ENCODE results near the gene GRAMD4.

Gene GRAMD4

DNA sequence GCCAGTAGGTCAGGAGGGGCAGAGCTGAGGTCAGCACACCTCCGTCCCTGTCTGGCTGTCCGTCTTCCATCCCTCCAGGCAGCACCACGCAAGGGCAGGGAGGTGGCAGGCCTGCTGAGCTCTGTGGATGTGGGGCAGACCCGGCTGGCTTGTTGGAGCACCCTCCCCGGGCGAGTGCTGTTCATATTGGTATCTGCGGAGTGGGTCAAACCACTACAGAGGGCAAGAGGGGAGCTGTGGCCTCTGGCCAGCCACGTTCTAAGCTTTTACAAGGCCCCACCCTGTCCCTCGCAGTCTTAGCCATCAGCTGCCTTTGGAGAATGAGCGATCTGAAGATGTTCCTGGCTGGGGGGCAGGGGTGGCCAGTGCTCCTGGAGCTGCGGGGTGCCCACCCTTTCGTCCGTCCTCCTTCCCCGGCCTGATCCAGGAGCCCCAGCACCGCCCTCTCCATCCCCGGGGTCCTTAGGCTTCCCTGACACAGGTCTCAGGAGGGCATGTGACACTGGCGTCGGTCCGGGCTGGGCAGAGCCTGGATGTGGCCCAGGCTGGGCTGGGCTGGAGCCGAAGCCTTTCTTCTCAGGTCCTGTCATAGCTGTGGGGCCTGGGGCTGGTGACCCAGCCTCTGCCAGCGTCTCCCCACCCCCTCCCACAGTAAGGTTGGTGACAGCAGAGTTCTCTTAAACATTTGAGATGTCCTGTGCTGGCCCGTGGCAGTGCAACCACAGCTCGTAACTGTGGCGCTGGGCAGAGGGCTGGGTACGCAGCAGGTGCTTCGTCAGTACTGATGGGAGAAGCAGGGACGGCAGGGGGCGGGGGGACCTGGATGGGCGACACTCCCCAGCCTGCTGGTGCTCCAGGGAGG is 31.7 kb upstream of the GRAMD4 start:
- no peak for DNase-seq (ENCODE audit: low spot score in 2 of 2)
- no peak for ATAC-seq (ENCODE audit: low read depth)
- H3K36me3 Mint-ChIP-seq: peaks cover 2% of the 10 kb centered on the region
- no peaks in the 10 kb centered on the region for H3K9me3 Mint-ChIP-seq
- peak overlapping the region; percentile 94 for H3K27ac Mint-ChIP-seq
- H3K27me3 Mint-ChIP-seq: no peaks in the 10 kb centered on the region
- H3K4me1 Mint-ChIP-seq: peaks cover 44% of the 10 kb centered on the region
- H3K4me3 Mint-ChIP-seq: peak overlapping the region; percentile 53

DNA sequence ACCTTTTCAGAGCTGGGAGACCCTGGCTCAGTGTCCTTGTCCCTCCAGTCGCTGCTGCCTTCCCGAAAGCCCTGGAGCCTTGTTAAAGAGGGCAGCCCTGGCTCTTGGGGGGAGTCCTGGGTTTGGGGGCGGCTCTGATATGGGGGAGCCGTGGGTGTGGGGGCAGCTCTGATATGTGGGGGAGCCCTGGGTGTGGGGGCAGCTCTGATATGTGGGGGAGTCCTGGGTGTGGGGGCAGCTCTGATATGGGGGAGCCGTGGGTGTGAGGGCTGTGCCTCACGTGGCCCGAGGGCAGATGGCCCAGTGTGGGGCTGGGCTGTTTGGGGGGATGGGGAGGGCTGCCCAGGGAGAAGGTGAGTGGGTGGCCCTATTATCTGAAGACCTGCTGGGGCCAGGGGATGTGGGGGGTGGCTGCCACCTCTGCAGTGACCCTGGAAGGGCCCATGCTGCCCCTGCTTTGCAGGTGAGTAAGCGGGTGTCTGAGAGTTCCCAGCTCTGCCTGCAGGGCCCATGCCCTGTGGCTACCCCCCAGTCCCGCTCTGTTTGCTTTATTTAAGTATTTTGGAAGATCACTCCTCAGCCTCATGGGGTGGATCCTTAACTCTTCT is 30.9 kb upstream of the GRAMD4 start:
- H3K9me3 Mint-ChIP-seq: no peaks in the 10 kb centered on the region

GRCh38 chr22:46589871-46590271 is 30.3 kb upstream of the GRAMD4 start:
- Mint-ChIP-seq H3K9me3 (no peaks in the 10 kb centered on the region), H3K36me3 (peaks cover 2% of the 10 kb centered on the region), H3K27ac (peak overlapping the region; percentile 94), H3K4me1 (peaks cover 42% of the 10 kb centered on the region), H3K4me3 (peak overlapping the region; percentile 22), H3K27me3 (no peaks in the 10 kb centered on the region)
- DNase-seq (ENCODE audit: low spot score in 2 of 2) (no peak), ATAC-seq (ENCODE audit: low read depth) (no peak)

More for the DNA sequence above, 30.9 kb upstream of the GRAMD4 start:
- Mint-ChIP-seq H3K27me3 (no peaks in the 10 kb centered on the region), H3K36me3 (peaks cover 2% of the 10 kb centered on the region), H3K27ac (peak overlapping the region; percentile 94), H3K4me3 (no peak overlapping the region), H3K4me1 (peaks cover 42% of the 10 kb centered on the region)
- ATAC-seq (ENCODE audit: low read depth) (no peak), DNase-seq (ENCODE audit: low spot score in 2 of 2) (no peak)

- DNase-seq (ENCODE audit: low spot score in 2 of 2) (no peak), ATAC-seq (ENCODE audit: low read depth) (no peak)
- Mint-ChIP-seq H3K36me3 (peaks cover 2% of the 10 kb centered on the region), H3K4me3 (no peak overlapping the region), H3K4me1 (peaks cover 42% of the 10 kb centered on the region), H3K27me3 (no peaks in the 10 kb centered on the region), H3K9me3 (no peaks in the 10 kb centered on the region), H3K27ac (peak overlapping the region; percentile 80)
Observed at GRCh38 chr22:46590334-46590733, 29.9 kb upstream of the GRAMD4 start.

DNA sequence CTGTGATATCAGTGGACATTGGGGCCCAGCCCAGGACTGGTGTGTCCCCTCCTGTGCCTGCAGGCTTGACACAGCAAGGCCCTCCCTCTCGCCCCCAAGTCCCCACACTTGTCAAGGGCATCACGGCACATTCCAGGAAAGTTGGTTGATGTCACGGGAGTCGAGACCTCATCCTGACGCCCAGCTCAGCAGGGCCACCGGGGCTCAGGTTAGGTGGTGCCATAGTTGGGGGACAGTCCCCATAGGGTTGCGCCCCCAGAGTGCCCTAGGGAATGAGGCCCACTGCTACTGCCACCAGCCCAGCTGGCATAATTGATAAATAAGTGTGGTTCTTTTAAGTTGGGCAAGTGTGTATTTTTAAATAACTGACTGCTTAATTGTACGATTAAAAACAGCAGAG is 28.3 kb upstream of the GRAMD4 start:
- peak overlapping the region; percentile 84 for H3K27ac Mint-ChIP-seq
- H3K4me3 Mint-ChIP-seq: peak overlapping the region; percentile 84
- H3K36me3 Mint-ChIP-seq: peaks cover 2% of the 10 kb centered on the region
- ATAC-seq (ENCODE audit: low read depth) (no peak), DNase-seq (ENCODE audit: low spot score in 2 of 2) (no peak)
- H3K4me1 Mint-ChIP-seq: peaks cover 39% of the 10 kb centered on the region
- no peaks in the 10 kb centered on the region for H3K9me3 Mint-ChIP-seq
- no peaks in the 10 kb centered on the region for H3K27me3 Mint-ChIP-seq

DNA sequence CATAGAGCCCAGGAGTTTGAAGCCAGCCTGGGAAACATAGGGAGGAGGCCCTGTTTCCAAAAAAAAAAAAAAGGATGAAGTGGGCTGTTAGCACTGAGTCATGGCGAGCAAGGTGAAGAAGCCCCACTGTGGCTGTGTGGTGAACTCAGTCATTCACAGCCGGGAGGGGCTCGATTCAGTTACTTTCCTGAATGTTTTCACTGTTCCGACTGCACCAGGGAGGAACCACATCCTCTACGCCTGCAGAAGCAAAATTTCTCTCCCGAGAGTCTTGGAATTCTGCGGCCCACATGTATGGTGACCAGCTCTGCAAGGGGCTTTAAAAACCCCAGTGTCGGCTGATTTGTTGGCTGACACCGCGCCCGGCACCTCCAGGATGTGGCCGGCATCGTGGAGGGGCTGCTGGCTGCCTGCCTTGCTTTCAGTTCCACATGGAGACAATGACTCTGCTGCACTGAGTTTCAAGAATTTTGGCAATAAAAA is 27.8 kb upstream of the GRAMD4 start:
- Mint-ChIP-seq H3K9me3 (no peaks in the 10 kb centered on the region), H3K27me3 (no peaks in the 10 kb centered on the region), H3K27ac (peak overlapping the region; percentile 84), H3K4me3 (peak overlapping the region; percentile 84), H3K36me3 (peaks cover 2% of the 10 kb centered on the region), H3K4me1 (peaks cover 34% of the 10 kb centered on the region)
- ATAC-seq (ENCODE audit: low read depth) (peak; percentile 54), DNase-seq (ENCODE audit: low spot score in 2 of 2) (peak in 1 of 2 donors; percentile 59)

GRCh38 chr22:46593211-46593681 is 26.9 kb upstream of the GRAMD4 start:
- DNase-seq (ENCODE audit: low spot score in 2 of 2) (peak in 1 of 2 donors; percentile 56), ATAC-seq (ENCODE audit: low read depth) (peak; percentile 86)
- Mint-ChIP-seq H3K4me1 (peaks cover 30% of the 10 kb centered on the region), H3K27ac (peak overlapping the region; percentile 84), H3K27me3 (no peaks in the 10 kb centered on the region), H3K4me3 (peak overlapping the region; percentile 84), H3K36me3 (peaks cover 2% of the 10 kb centered on the region), H3K9me3 (no peaks in the 10 kb centered on the region)

GRCh38 chr22:46593996-46594946 is 25.9 kb upstream of the GRAMD4 start:
- Mint-ChIP-seq H3K27ac (no peak overlapping the region), H3K9me3 (no peaks in the 10 kb centered on the region), H3K4me1 (peaks cover 25% of the 10 kb centered on the region), H3K4me3 (no peak overlapping the region), H3K27me3 (no peaks in the 10 kb centered on the region), H3K36me3 (peaks cover 2% of the 10 kb centered on the region)
- ATAC-seq (ENCODE audit: low read depth): no peak
- no peak for DNase-seq (ENCODE audit: low spot score in 2 of 2)

DNA sequence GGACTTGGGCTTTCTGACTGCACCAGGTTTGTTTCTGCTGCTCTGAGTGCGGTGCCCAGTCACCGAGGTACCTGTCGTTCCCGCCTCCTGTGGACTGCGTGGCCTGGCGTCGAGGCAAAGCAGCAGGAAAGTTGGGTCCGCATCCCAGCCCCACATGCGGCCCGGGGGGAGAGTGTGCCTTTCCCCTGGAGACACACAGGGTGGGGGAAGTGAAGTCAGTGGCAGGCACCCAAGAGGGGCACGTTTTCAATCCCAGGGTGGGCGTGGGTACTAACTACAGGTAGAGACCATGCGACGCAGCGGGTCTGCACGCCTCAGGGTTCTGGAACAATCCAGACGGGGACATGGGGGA is 25.3 kb upstream of the GRAMD4 start:
- Mint-ChIP-seq H3K9me3 (no peaks in the 10 kb centered on the region), H3K4me3 (no peak overlapping the region), H3K4me1 (peaks cover 21% of the 10 kb centered on the region), H3K27me3 (no peaks in the 10 kb centered on the region), H3K36me3 (peaks cover 2% of the 10 kb centered on the region), H3K27ac (no peak overlapping the region)
- ATAC-seq (ENCODE audit: low read depth) (no peak), DNase-seq (ENCODE audit: low spot score in 2 of 2) (no peak)

DNA sequence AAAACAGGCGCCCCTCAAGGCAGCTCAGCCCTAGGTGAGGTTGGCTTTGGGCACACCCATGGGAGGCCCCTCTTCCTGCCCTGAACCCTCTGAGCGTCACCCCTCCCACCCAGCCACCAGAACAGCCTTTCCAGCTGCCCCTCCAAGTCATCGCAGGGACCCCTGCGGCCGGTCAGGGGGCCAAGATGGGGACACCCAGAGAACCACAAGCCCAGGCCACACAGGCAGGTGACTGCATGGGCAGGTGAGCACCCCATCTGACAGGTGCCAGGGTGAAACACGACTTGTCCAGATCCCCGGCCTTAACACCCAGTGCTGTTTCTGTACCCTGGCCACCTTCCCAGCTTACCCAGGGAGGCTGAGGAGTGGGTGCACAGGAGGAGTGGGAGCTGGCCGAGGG is 24.6 kb upstream of the GRAMD4 start:
- Mint-ChIP-seq H3K27me3 (no peaks in the 10 kb centered on the region), H3K36me3 (no peaks in the 10 kb centered on the region), H3K9me3 (no peaks in the 10 kb centered on the region), H3K4me1 (peaks cover 20% of the 10 kb centered on the region), H3K27ac (no peak overlapping the region), H3K4me3 (no peak overlapping the region)
- DNase-seq (ENCODE audit: low spot score in 2 of 2) (no peak), ATAC-seq (ENCODE audit: low read depth) (no peak)

GRCh38 chr22:46596032-46596441 is 24.1 kb upstream of the GRAMD4 start:
- Mint-ChIP-seq H3K9me3 (no peaks in the 10 kb centered on the region), H3K4me3 (no peak overlapping the region), H3K27me3 (no peaks in the 10 kb centered on the region), H3K36me3 (no peaks in the 10 kb centered on the region), H3K4me1 (peaks cover 20% of the 10 kb centered on the region), H3K27ac (no peak overlapping the region)
- DNase-seq (ENCODE audit: low spot score in 2 of 2) (no peak), ATAC-seq (ENCODE audit: low read depth) (no peak)

GRCh38 chr22:46596819-46597218 is 23.4 kb upstream of the GRAMD4 start:
- Mint-ChIP-seq H3K9me3 (no peaks in the 10 kb centered on the region), H3K36me3 (no peaks in the 10 kb centered on the region), H3K27ac (no peak overlapping the region), H3K4me3 (no peak overlapping the region), H3K27me3 (no peaks in the 10 kb centered on the region), H3K4me1 (peaks cover 19% of the 10 kb centered on the region)
- DNase-seq (ENCODE audit: low spot score in 2 of 2) (no peak), ATAC-seq (ENCODE audit: low read depth) (no peak)

DNA sequence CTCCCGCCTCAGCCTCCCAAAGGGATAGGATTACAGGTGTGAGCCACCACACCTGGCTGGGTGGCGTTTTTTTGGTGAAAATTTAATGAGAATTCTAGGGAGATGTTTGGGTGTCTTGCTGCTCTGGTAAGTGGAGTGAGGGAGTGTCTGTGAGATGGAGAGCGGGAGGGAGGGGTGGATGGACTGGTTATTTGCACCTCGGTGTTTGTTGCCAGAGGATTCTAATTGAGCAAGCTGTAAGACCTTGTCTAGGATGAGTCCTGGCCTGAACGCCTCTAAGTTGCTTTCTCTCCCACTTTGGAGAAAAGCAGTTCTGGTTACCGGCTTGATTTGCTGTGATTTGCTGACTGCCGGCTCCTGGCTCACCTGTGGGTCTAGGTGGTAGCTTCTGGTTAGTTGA is 22.0 kb upstream of the GRAMD4 start:
- DNase-seq (ENCODE audit: low spot score in 2 of 2) (no peak), ATAC-seq (ENCODE audit: low read depth) (no peak)
- Mint-ChIP-seq H3K27me3 (no peaks in the 10 kb centered on the region), H3K36me3 (no peaks in the 10 kb centered on the region), H3K4me1 (peaks cover 13% of the 10 kb centered on the region), H3K4me3 (no peak overlapping the region), H3K27ac (no peak overlapping the region), H3K9me3 (no peaks in the 10 kb centered on the region)
